Naive thymus-derived CD4-positive, alpha-beta T cell (primary cell): ENCODE data around the gene CTAGE8. TPM values are rescaled to one million over a fixed set of nuclear protein-coding genes. Genes with fewer than 3 reads are reported as not detected.
"Not testable (repeated sequence)": the region's sequence is repeated elsewhere in the genome, so short reads cannot be mapped to it uniquely, and the experiment has no call there.

Experiments used
- ATAC-seq: fragments of 150-1000 bp; cut with Tn5 transposase; 2 replicates; pipeline ENCODE4 v1.10.0; 2021; ENCODE audit warnings: mild to moderate bottlenecking, moderate library complexity
- CTCF ChIA-PET: fragments of 350-600 bp; sonication (Branson Sonifier 250); formaldehyde crosslinking; loops from one replicate; lab custom pipeline; 2021; ENCODE audit warnings: antibody characterized with exemption; lab: Charles Lee
- POLR2A ChIA-PET: fragments of 350-600 bp; sonication (Branson Sonifier 250); formaldehyde crosslinking; loops from one replicate; lab custom pipeline; 2021; ENCODE audit warnings: antibody characterized with exemption, inconsistent platforms; lab: Charles Lee
- DNase-seq, 9 donors: peaks; one replicate each; pipeline versions ENCODE4 v3.0.0 to v3.0.0-alpha.2; 2020 to 2022; ENCODE audit warnings: mixed read lengths in 1 of 9
- H3K27ac ChIP-seq: one replicate; pipeline ENCODE4 v1.7.0; 2013; ENCODE audit warnings: mild to moderate bottlenecking, low read depth, low read length, moderate library complexity
- H3K27me3 ChIP-seq, 2 donors: one replicate each; pipeline ENCODE4 v1.7.0; 2013; ENCODE audit warnings: low read length in 2 of 2, mild to moderate bottlenecking in 2 of 2, moderate library complexity in 2 of 2; ENCODE audit not compliant: control insufficient read depth in 2 of 2, insufficient read depth in 2 of 2
- H3K36me3 ChIP-seq, 3 experiments: 1 replicate in 2 of 3; 2 replicates in 1 of 3; pipeline ENCODE4 v1.7.0; 2013; ENCODE audit warnings: low read length in 3 of 3, mild to moderate bottlenecking in 3 of 3, moderate library complexity in 1 of 3; ENCODE audit not compliant: insufficient read depth in 3 of 3, control insufficient read depth in 2 of 3
- H3K4me1 ChIP-seq, 2 donors: one replicate each; pipeline ENCODE4 v1.7.0; 2013; ENCODE audit warnings: low read length in 2 of 2, mild to moderate bottlenecking in 2 of 2, moderate library complexity in 1 of 2; ENCODE audit not compliant: control insufficient read depth in 2 of 2, insufficient read depth in 2 of 2
- H3K4me3 ChIP-seq: 2 replicates; pipeline ENCODE4 v1.7.0; 2013; ENCODE audit warnings: mild to moderate bottlenecking, low read length
- H3K9me3 ChIP-seq, 3 experiments: 1 replicate in 2 of 3; 2 replicates in 1 of 3; pipeline ENCODE4 v1.7.0; 2013; ENCODE audit warnings: low read length in 3 of 3; ENCODE audit not compliant: control insufficient read depth in 2 of 3
- H3K27ac Mint-ChIP-seq, 9 donors: one replicate each; pipeline ENCODE4 v1.8.0; 2020 to 2022; ENCODE audit warnings: mixed read lengths in 9 of 9, mild to moderate bottlenecking in 8 of 9, moderate library complexity in 5 of 9, inconsistent platforms in 2 of 9
- H3K27me3 Mint-ChIP-seq, 5 donors: one replicate each; pipeline ENCODE4 v1.8.0; 2021 to 2022; ENCODE audit warnings: mixed read lengths in 5 of 5, mild to moderate bottlenecking in 1 of 5
- H3K36me3 Mint-ChIP-seq, 5 donors: one replicate each; pipeline ENCODE4 v1.8.0; 2020 to 2022; ENCODE audit warnings: mixed read lengths in 5 of 5, mild to moderate bottlenecking in 3 of 5, inconsistent platforms in 1 of 5
- H3K4me1 Mint-ChIP-seq, 7 donors: one replicate each; pipeline ENCODE4 v1.8.0; 2020 to 2022; ENCODE audit warnings: mixed read lengths in 7 of 7, mild to moderate bottlenecking in 3 of 7, inconsistent platforms in 1 of 7
- H3K4me3 Mint-ChIP-seq, 10 donors: one replicate each; pipeline ENCODE4 v1.8.0; 2020 to 2022; ENCODE audit warnings: mild to moderate bottlenecking in 10 of 10, mixed read lengths in 10 of 10, moderate library complexity in 6 of 10, inconsistent platforms in 2 of 10
- H3K9me3 Mint-ChIP-seq, 11 donors: one replicate each; pipeline ENCODE4 v1.8.0; 2020 to 2022; ENCODE audit warnings: mixed read lengths in 11 of 11, mild to moderate bottlenecking in 4 of 11, inconsistent platforms in 1 of 11, moderate library complexity in 1 of 11
- intact Hi-C, 2 donors: fragments of 100-400 bp; cut with micrococcal nuclease; formaldehyde crosslinking; loops; one replicate each; pipeline ENCODE4 v1.15.1; 2023
- polyA plus RNA-seq, 2 donors: library from polyadenylated mRNA; unstranded; fragments of 300-500 nt; fragmentation: Illumina TruSeq; gene quantifications; one replicate each; pipeline ENCODE4 v1.2.3, GENCODE V29; 2021
- total RNA-seq, 6 experiments: library from RNA in 5 of 6; stranded (reverse) in 5 of 6; gene quantifications; 1 replicate in 5 of 6; 2 replicates in 1 of 6; pipeline ENCODE4 v1.2.3 and lab custom pipeline; 2021 to 2026

Gene CTAGE8
- total and polyA plus RNA-seq, 7 experiments from 2014 or later: 0.51 to 0.75 (median 0.53) TPM; not detected in 2

DNA sequence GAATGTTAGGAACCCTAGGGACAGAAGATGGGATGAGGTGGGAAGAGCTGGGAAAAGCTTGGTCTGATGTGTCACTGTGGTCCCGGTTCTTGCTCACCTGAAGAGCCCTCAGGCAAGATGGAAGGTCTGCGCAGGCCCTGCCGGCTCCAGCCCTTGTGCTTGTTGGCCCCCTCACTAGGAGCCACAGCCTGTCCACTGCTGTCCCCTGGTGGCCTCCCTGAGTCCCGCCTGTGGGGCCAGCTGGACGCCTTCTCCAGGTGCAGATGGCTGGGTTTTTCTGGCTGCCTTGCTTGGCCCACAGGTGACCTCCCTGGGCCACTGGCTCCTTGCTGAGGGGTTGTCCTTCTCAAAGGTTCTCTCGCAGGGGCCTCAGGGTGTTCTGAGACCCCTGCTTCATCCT is 14.6 kb upstream of the CTAGE8 start:
- H3K27ac Mint-ChIP-seq, CTCF ChIA-PET, intact Hi-C loops, H3K27ac ChIP-seq, POLR2A ChIA-PET, H3K4me3 Mint-ChIP-seq, H3K27me3 Mint-ChIP-seq, H3K36me3 Mint-ChIP-seq, H3K36me3 ChIP-seq, H3K4me1 Mint-ChIP-seq, H3K27me3 ChIP-seq, H3K9me3 ChIP-seq, H3K4me1 ChIP-seq, H3K9me3 Mint-ChIP-seq, H3K4me3 ChIP-seq, ATAC-seq, DNase-seq: not testable (repeated sequence)

DNA sequence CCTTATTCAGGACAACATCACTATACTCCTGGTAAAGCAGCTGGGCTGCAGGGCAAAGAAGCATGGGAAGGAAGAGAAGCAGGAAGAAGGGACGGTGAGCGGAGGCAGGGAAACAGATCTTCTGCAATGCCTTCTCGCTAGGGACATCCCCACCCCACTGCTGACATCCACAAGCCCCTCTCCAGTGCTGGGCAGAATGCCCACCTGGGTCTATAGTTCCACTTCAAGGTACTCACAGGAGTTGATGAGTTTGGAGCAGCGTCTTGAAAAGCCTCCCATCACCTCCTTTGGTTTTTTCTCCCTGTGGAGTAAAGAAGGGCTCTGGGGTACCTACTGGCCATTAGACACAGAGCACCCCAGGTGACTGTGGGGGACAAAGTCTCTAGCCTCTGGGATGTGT is 13.4 kb upstream of the CTAGE8 start:
- H3K27ac Mint-ChIP-seq, ATAC-seq, H3K4me3 ChIP-seq, CTCF ChIA-PET, H3K9me3 ChIP-seq, H3K4me1 Mint-ChIP-seq, H3K27me3 Mint-ChIP-seq, H3K36me3 Mint-ChIP-seq, intact Hi-C loops, H3K27me3 ChIP-seq, DNase-seq, POLR2A ChIA-PET, H3K4me1 ChIP-seq, H3K4me3 Mint-ChIP-seq, H3K36me3 ChIP-seq, H3K9me3 Mint-ChIP-seq, H3K27ac ChIP-seq: not testable (repeated sequence)

DNA sequence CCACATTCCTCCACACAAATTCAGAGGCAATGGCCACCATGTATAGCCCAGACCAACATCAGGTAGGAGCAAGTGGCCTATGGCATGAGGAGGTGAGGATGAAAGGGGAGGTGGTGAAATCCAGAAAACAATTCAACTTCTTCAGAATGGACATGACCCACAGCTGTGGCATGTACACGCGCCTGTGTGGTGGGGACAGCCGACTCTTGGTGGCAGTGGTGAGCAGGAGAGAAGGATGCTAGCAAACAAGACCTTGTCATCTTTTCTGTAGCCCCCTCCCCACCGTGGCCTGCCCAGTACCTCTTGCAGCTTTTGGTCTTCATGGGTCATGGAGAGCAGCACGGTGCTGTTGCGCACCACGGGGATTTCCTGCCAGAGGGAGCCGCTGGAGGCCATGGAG is 12.9 kb upstream of the CTAGE8 start:
- H3K4me1 Mint-ChIP-seq, H3K9me3 ChIP-seq, POLR2A ChIA-PET, H3K27ac Mint-ChIP-seq, H3K27ac ChIP-seq, H3K27me3 Mint-ChIP-seq, ATAC-seq, H3K36me3 ChIP-seq, H3K4me3 Mint-ChIP-seq, H3K4me3 ChIP-seq, intact Hi-C loops, H3K36me3 Mint-ChIP-seq, CTCF ChIA-PET, H3K27me3 ChIP-seq, DNase-seq, H3K4me1 ChIP-seq, H3K9me3 Mint-ChIP-seq: not testable (repeated sequence)

DNA sequence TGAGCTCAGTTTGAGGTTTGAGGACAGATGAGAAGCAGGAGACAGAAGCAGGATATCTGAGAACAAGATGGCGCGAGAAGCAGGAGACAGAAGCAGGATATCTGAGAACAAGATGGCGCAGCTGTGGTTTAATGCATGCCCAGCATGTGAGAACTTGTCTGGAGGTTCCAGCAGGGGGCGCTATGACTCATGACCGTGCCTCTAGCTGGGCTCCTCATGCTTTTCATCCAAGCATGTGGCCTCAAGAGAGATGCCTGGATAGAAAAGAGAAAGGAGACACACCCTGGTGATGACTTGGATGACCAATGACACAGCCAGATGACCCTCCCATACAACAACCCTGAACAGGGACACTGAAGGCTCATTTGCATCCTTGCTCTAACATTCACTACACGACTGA is 10.9 kb upstream of the CTAGE8 start:
- H3K27ac Mint-ChIP-seq, DNase-seq, H3K36me3 Mint-ChIP-seq, POLR2A ChIA-PET, H3K27ac ChIP-seq, H3K36me3 ChIP-seq, intact Hi-C loops, H3K4me3 ChIP-seq, ATAC-seq, H3K9me3 ChIP-seq, H3K4me3 Mint-ChIP-seq, CTCF ChIA-PET, H3K4me1 ChIP-seq, H3K27me3 ChIP-seq, H3K27me3 Mint-ChIP-seq, H3K9me3 Mint-ChIP-seq, H3K4me1 Mint-ChIP-seq: not testable (repeated sequence)

DNA sequence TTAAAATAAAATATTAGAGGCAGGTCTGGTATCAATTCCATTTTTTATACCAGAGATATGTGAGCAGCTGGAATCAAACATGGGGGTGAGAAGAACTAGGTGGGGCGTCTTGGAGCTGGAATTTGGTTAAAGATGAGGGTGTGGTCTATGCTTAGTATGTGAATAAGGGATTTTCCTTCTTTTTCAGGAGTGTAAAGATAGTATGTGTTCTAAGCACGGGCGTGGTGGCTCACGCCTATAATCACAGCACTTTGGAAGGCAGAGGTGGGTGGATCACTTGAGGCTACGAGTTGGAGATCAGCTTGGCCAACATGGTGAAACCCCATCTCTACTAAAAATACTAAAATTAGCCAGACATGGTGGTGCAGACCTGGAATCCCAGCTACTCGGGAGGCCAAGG is 6.2 kb upstream of the CTAGE8 start:
- H3K27ac ChIP-seq, H3K4me3 ChIP-seq, H3K36me3 Mint-ChIP-seq, H3K27me3 ChIP-seq, POLR2A ChIA-PET, H3K9me3 ChIP-seq, H3K4me1 Mint-ChIP-seq, ATAC-seq, H3K36me3 ChIP-seq, intact Hi-C loops, CTCF ChIA-PET, H3K4me3 Mint-ChIP-seq, H3K27me3 Mint-ChIP-seq, H3K4me1 ChIP-seq, H3K9me3 Mint-ChIP-seq, H3K27ac Mint-ChIP-seq: not testable (repeated sequence)
- DNase-seq: peak in 1 of 9 donors; percentile 3

DNA sequence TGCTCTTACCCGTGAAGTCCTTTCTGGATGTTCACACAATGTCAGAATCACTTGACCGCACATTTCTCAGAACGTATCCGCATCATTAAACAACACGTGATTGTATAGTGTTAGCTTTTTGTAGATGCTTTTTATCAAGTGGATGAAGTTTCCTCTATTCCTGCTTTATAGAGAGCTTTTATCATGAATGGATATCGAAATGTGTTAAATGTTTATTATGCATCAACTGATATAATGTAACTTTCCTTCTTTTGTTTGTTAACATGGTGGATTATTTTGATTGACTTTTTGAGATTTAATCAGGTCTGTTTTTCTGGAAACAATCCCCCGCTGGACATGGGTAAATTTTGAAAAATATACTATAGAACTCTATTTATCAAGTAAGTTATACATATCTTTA is 4.4 kb downstream of the CTAGE8 start, which contains the start of gene OR2A7:
OR2A7 (minus strand) TSS at position 101 of the 400 bp plus-strand sequence. CDS start 5,164 bp downstream, outside the sequence.
- H3K27ac Mint-ChIP-seq, H3K27ac ChIP-seq, H3K9me3 Mint-ChIP-seq, H3K9me3 ChIP-seq, CTCF ChIA-PET, ATAC-seq, H3K36me3 Mint-ChIP-seq, DNase-seq, H3K36me3 ChIP-seq, H3K27me3 ChIP-seq, POLR2A ChIA-PET, H3K27me3 Mint-ChIP-seq, H3K4me1 ChIP-seq, H3K4me3 Mint-ChIP-seq, H3K4me3 ChIP-seq, H3K4me1 Mint-ChIP-seq, intact Hi-C loops: not testable (repeated sequence)

DNA sequence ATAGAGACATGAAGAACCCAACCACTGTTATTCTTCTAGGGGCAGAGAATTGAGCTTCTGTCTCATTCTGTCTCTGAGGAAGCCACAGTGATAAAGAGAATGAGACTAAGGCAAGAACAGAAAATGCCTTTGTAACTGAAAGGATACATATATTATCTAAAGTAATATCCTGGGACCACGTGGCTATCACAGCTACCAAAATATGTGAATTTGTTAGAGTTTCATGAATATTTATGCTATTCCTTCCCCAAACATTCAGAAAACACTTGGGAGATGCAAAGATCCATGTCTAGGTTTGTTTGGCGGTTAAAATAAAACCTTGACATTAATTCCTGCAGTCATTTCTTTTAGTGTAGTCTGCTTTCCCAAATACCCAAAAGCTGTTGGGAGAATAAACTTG is 7.0 kb downstream of the CTAGE8 start:
- intact Hi-C loops, CTCF ChIA-PET, POLR2A ChIA-PET, H3K27me3 Mint-ChIP-seq, H3K9me3 Mint-ChIP-seq, H3K4me3 ChIP-seq, H3K27me3 ChIP-seq, H3K27ac Mint-ChIP-seq, H3K9me3 ChIP-seq, H3K36me3 Mint-ChIP-seq, H3K27ac ChIP-seq, H3K4me1 Mint-ChIP-seq, H3K4me3 Mint-ChIP-seq, DNase-seq, H3K36me3 ChIP-seq, H3K4me1 ChIP-seq, ATAC-seq: not testable (repeated sequence)
